GM12878 (cell line): ENCODE measurements around the gene S100A8. TPM values are rescaled to one million over a fixed set of nuclear protein-coding genes. Genes with fewer than 3 reads are reported as not detected.

Source experiments
- ATAC-seq: fragments of 200-7000 bp; cut with Tn5 transposase; 3 replicates; pipeline ENCODE4 v1.9.1; 2020; ENCODE audit warnings: mild to moderate bottlenecking, moderate library complexity
- BruUV-seq: library from RNA; stranded (reverse); fragments of 400-500 nt; replicated peaks from 2 replicates; lab custom pipeline; 2021; lab: Mats Ljungman, UMichigan
- CTCF ChIA-PET: fragments of 300-600 bp; sonication (Branson Sonifier 250); formaldehyde crosslinking; extraction: SDS; loops from one replicate; lab custom pipeline; 2021; ENCODE audit warnings: inconsistent platforms; lab: Yijun Ruan, JAX
- POLR2A ChIA-PET: fragments of 350-600 bp; formaldehyde crosslinking; extraction: SDS; loops from one replicate; lab custom pipeline; 2021; ENCODE audit warnings: inconsistent platforms; lab: Charles Lee
- RAD21 ChIA-PET: fragments of 300-600 bp; sonication (Branson Sonifier 250); formaldehyde crosslinking; loops from one replicate; lab custom pipeline; 2023; ENCODE audit warnings: antibody characterized with exemption; ENCODE audit not compliant: unreplicated experiment; lab: Charles Lee
- SMC1A ChIA-PET: fragments of 300-600 bp; sonication (Branson Sonifier 250); formaldehyde crosslinking; loops from one replicate; lab custom pipeline; 2023; ENCODE audit not compliant: unreplicated experiment, uncharacterized antibody; lab: Charles Lee
- DNase-seq: peaks from one replicate; pipeline ENCODE4 v3.0.0-alpha.2; 2011; ENCODE audit warnings: low read depth, low spot score
- FAIRE-seq: peaks from 3 replicates; lab custom pipeline; 2011; peaks lifted over from hg19 to GRCh38; lab: Jason Lieb, UNC
- H2AFZ ChIP-seq: 2 replicates; pipeline ENCODE4 v1.6.0; 2011; ENCODE audit warnings: low read depth, low read length, control low read depth; ENCODE audit not compliant: control insufficient read depth
- H3K27ac ChIP-seq: 2 replicates; pipeline ENCODE4 v1.5.1; 2011; ENCODE audit warnings: control low read depth; ENCODE audit not compliant: control insufficient read depth, insufficient read depth
- H3K27me3 ChIP-seq, 2 experiments: replicated peaks in 1 of 2; 2 replicates each; pipeline versions ENCODE4 v1.6.0 to v1.6.1; 2011; ENCODE audit warnings: low read length in 1 of 2; ENCODE audit not compliant: control insufficient read depth in 2 of 2, insufficient read depth in 2 of 2
- H3K36me3 ChIP-seq, 2 experiments: 2 replicates each; pipeline ENCODE4 v1.5.1; 2011; ENCODE audit warnings: low read length in 1 of 2; ENCODE audit not compliant: control insufficient read depth in 2 of 2, insufficient read depth in 2 of 2
- H3K4me1 ChIP-seq: 2 replicates; pipeline ENCODE4 v1.6.1; 2011; ENCODE audit warnings: mild to moderate bottlenecking, low read length, moderate library complexity, mixed read lengths; ENCODE audit not compliant: control insufficient read depth, insufficient read depth
- H3K4me2 ChIP-seq: 2 replicates; pipeline ENCODE4 v1.6.0; 2011; ENCODE audit warnings: control low read depth; ENCODE audit not compliant: control insufficient read depth, insufficient read depth
- H3K4me3 ChIP-seq: fragments of 200-600 bp; sonication (generic); 2 replicates; pipeline ENCODE4 v1.5.1; 2016
- H3K79me2 ChIP-seq: 2 replicates; pipeline ENCODE4 v1.6.0; 2011; ENCODE audit warnings: low read length; ENCODE audit not compliant: control insufficient read depth, insufficient read depth
- H3K9ac ChIP-seq: 2 replicates; pipeline ENCODE4 v1.8.0; 2011; ENCODE audit warnings: low read length, control low read depth, mixed read lengths; ENCODE audit not compliant: control insufficient read depth, insufficient read depth
- H3K9me3 ChIP-seq: replicated peaks from 3 replicates; pipeline ENCODE4 v1.5.1; 2011; ENCODE audit warnings: mild to moderate bottlenecking, low read length; ENCODE audit not compliant: control insufficient read depth, insufficient read depth
- H4K20me1 ChIP-seq: 2 replicates; pipeline ENCODE4 v1.6.0; 2011; ENCODE audit not compliant: control insufficient read depth, insufficient read depth
- CHD2 ChIP-seq: IDR thresholded peaks from 2 replicates; pipeline ENCODE4 v1.6.1; 2011; ENCODE audit warnings: low read depth, low read length, improper control_type of control experiment, borderline replicate concordance
- EZH2 ChIP-seq: IDR thresholded peaks from 2 replicates; pipeline ENCODE4 v1.6.1; 2012; ENCODE audit warnings: low read depth, mild to moderate bottlenecking, control low read depth, inconsistent platforms, low read length, borderline replicate concordance; ENCODE audit not compliant: control insufficient read depth
- FOXK2 ChIP-seq: fragments of 450-650 bp; IDR thresholded peaks from 2 replicates; pipeline ENCODE4 v1.6.1; 2017; ENCODE audit warnings: mild to moderate bottlenecking, moderate library complexity
- JUNB ChIP-seq: IDR thresholded peaks from 2 replicates; pipeline ENCODE4 v1.6.1; 2016; ENCODE audit warnings: antibody characterized with exemption, mild to moderate bottlenecking
- KAT2A ChIP-seq: conservative IDR thresholded peaks from 2 replicates; pipeline ENCODE4 v1.6.1; 2011; ENCODE audit warnings: low read depth, low read length; ENCODE audit not compliant: control insufficient read depth
- MEF2B ChIP-seq: fragments of 450-650 bp; IDR thresholded peaks from 2 replicates; pipeline ENCODE4 v1.6.1; 2018; ENCODE audit warnings: mild to moderate bottlenecking, moderate library complexity; ENCODE audit not compliant: partially characterized antibody, poor library complexity, severe bottlenecking
- NFIC ChIP-seq: IDR thresholded peaks from 2 replicates; pipeline ENCODE4 v1.6.1; 2012; ENCODE audit warnings: low read depth, mild to moderate bottlenecking, inconsistent platforms, low read length, moderate library complexity
- RBBP5 ChIP-seq: fragments of 200-600 bp; sonication (generic); conservative IDR thresholded peaks from 2 replicates; pipeline ENCODE4 v1.6.1; 2016
- RUNX3 ChIP-seq: IDR thresholded peaks from 2 replicates; pipeline ENCODE4 v1.6.1; 2012; ENCODE audit warnings: low read length, inconsistent platforms
- SREBF1 ChIP-seq: IDR thresholded peaks from 2 replicates; pipeline ENCODE4 v1.6.1; 2012; ENCODE audit warnings: mild to moderate bottlenecking, low read length
- WGBS: methylation state at CpG from one replicate; pipeline ENCODE4 v1.1.6; 2016; ENCODE audit warnings: low lambda C conversion rate; ENCODE audit not compliant: insufficient replicate concordance, insufficient coverage; ENCODE audit errors: missing lambda C conversion rate; 5-methylcytosine and 5-hydroxymethylcytosine counted together
- in situ Hi-C: fragments of 300-500 bp; cut with MboI; formaldehyde crosslinking; loops from 9 replicates; pipeline ENCODE4 v1.14.3; 2018; ENCODE audit warnings: mixed read lengths
- intact Hi-C: fragments of 100-400 bp; cut with micrococcal nuclease; formaldehyde crosslinking; loops from one replicate; pipeline ENCODE4 v1.14.2; 2022; ENCODE audit not compliant: unreplicated experiment
- polyA plus RNA-seq, 11 experiments: library from polyadenylated mRNA; depleted of rRNA in 4 of 11; unstranded in 6 of 11; stranded (reverse) in 5 of 11; fragments of >200 nt; fragmentation: Nextera tagmentation in 4 of 11; fragmentation: Illumina TruSeq in 1 of 11; extraction: Ambion mirVana in 4 of 11; extraction: Trizol in 1 of 11; gene quantifications; 1 replicate in 1 of 11; 2 replicates in 10 of 11; pipeline versions ENCODE4 v1.2.1 to v1.2.3, GENCODE V29; 2011 to 2016; ENCODE audit warnings: inconsistent platforms in 2 of 11, missing spikeins in 2 of 11, low read depth in 1 of 11
- total RNA-seq, 4 experiments: library from RNA; depleted of rRNA in 3 of 4; stranded (reverse); fragments of >200 nt in 3 of 4; fragmentation: Illumina TruSeq in 1 of 4; extraction: Trizol in 1 of 4; gene quantifications; 2 replicates each; pipeline versions ENCODE4 v1.2.1 to v1.2.3, GENCODE V29; 2013 to 2021
- TF ChIP-seq, protein P1 (sequence below): IDR thresholded peaks from 2 replicates; pipeline ENCODE4 v1.6.1; 2011; ENCODE audit warnings: mild to moderate bottlenecking, low read depth, low read length, moderate library complexity; ENCODE audit not compliant: insufficient replicate concordance
- TF ChIP-seq, protein P2 (sequence below): IDR thresholded peaks from 2 replicates; pipeline ENCODE4 v1.6.1; 2012; ENCODE audit warnings: mild to moderate bottlenecking, low read depth, low read length
- TF ChIP-seq, protein P3 (sequence below): fragments of 150-350 bp; IDR thresholded peaks from 2 replicates; pipeline ENCODE4 v1.6.1; 2014; ENCODE audit warnings: mild to moderate bottlenecking, low read depth, low read length
- TF ChIP-seq, protein P4 (sequence below): IDR thresholded peaks from 2 replicates; pipeline ENCODE4 v1.6.1; 2011; ENCODE audit warnings: low read depth, low read length, improper control_type of control experiment, borderline replicate concordance
- TF ChIP-seq, protein P5 (sequence below): fragments of 150-350 bp; IDR thresholded peaks from 2 replicates; pipeline ENCODE4 v1.6.1; 2016; ENCODE audit warnings: low read depth, low read length

The S100A8 gene
- total and polyA plus RNA-seq, 10 of the 15 experiments (the other 5 are each of a cell fraction or from before 2014, with no cell fraction given), result 0.28 TPM; not detected in 9

DNA sequence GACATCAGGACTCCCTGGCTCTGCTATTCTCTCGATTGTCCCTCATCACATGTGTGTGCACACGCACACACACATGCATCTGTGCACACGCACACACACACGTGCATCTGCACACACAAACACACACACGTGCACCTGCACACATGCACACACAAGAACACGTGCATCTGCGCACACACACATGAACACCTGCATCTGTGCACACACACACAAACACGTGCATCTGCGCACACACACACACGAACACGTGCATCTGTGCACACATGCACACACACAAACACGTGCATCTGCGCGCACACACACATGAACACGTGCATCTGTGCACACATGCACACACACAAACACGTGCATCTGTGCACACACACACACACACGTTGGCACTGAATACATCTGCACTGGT lies 40.1 kb upstream of the S100A8 start:
- Histone ChIP-seq H3K9ac (no peak overlapping the region), H3K79me2 (no peaks in the 10 kb centered on the region), H3K4me1 (no peaks in the 10 kb centered on the region), H3K36me3 (no peaks in the 10 kb centered on the region), H3K4me2 (no peak overlapping the region), H3K4me3 (no peak overlapping the region), H2AFZ (no peak overlapping the region), H3K27me3 (no peaks in the 10 kb centered on the region; a peak in 2 of 4 replicates), H3K27ac (no peak overlapping the region), H3K9me3 (no peaks in the 10 kb centered on the region), H4K20me1 (no peaks in the 10 kb centered on the region)
- no peak for ATAC-seq
- intact Hi-C loops, result no loop called here
- POLR2A ChIA-PET, result no interaction called here
- no peak for DNase-seq
- SMC1A ChIA-PET, result no interaction called here
- CTCF ChIA-PET, result no interaction called here
- FAIRE-seq, result no peak
- in situ Hi-C loops, result no loop called here
- WGBS, result 32% methylated on average over 17 of the region's 17 CpGs
- RAD21 ChIA-PET, result no interaction called here
- BruUV-seq, result no TSS peak
- TF ChIP-seq RBBP5 (no peak), KAT2A (no peak), FOXK2 (no peak), EZH2 (no peak), JUNB (no peak), MEF2B (no peak), NFIC (no peak), CHD2 (no peak), RUNX3 (no peak), SREBF1 (no peak)
- TF ChIP-seq, protein P1, sequence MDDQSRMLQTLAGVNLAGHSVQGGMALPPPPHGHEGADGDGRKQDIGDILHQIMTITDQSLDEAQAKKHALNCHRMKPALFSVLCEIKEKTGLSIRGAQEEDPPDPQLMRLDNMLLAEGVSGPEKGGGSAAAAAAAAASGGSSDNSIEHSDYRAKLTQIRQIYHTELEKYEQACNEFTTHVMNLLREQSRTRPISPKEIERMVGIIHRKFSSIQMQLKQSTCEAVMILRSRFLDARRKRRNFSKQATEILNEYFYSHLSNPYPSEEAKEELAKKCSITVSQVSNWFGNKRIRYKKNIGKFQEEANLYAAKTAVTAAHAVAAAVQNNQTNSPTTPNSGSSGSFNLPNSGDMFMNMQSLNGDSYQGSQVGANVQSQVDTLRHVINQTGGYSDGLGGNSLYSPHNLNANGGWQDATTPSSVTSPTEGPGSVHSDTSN, result no peak
- TF ChIP-seq, protein P2, sequence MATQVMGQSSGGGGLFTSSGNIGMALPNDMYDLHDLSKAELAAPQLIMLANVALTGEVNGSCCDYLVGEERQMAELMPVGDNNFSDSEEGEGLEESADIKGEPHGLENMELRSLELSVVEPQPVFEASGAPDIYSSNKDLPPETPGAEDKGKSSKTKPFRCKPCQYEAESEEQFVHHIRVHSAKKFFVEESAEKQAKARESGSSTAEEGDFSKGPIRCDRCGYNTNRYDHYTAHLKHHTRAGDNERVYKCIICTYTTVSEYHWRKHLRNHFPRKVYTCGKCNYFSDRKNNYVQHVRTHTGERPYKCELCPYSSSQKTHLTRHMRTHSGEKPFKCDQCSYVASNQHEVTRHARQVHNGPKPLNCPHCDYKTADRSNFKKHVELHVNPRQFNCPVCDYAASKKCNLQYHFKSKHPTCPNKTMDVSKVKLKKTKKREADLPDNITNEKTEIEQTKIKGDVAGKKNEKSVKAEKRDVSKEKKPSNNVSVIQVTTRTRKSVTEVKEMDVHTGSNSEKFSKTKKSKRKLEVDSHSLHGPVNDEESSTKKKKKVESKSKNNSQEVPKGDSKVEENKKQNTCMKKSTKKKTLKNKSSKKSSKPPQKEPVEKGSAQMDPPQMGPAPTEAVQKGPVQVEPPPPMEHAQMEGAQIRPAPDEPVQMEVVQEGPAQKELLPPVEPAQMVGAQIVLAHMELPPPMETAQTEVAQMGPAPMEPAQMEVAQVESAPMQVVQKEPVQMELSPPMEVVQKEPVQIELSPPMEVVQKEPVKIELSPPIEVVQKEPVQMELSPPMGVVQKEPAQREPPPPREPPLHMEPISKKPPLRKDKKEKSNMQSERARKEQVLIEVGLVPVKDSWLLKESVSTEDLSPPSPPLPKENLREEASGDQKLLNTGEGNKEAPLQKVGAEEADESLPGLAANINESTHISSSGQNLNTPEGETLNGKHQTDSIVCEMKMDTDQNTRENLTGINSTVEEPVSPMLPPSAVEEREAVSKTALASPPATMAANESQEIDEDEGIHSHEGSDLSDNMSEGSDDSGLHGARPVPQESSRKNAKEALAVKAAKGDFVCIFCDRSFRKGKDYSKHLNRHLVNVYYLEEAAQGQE, result no peak
- TF ChIP-seq, protein P3, sequence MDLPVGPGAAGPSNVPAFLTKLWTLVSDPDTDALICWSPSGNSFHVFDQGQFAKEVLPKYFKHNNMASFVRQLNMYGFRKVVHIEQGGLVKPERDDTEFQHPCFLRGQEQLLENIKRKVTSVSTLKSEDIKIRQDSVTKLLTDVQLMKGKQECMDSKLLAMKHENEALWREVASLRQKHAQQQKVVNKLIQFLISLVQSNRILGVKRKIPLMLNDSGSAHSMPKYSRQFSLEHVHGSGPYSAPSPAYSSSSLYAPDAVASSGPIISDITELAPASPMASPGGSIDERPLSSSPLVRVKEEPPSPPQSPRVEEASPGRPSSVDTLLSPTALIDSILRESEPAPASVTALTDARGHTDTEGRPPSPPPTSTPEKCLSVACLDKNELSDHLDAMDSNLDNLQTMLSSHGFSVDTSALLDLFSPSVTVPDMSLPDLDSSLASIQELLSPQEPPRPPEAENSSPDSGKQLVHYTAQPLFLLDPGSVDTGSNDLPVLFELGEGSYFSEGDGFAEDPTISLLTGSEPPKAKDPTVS, result no peak
- TF ChIP-seq, protein P4, sequence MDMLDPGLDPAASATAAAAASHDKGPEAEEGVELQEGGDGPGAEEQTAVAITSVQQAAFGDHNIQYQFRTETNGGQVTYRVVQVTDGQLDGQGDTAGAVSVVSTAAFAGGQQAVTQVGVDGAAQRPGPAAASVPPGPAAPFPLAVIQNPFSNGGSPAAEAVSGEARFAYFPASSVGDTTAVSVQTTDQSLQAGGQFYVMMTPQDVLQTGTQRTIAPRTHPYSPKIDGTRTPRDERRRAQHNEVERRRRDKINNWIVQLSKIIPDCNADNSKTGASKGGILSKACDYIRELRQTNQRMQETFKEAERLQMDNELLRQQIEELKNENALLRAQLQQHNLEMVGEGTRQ, result no peak
- TF ChIP-seq, protein P5, sequence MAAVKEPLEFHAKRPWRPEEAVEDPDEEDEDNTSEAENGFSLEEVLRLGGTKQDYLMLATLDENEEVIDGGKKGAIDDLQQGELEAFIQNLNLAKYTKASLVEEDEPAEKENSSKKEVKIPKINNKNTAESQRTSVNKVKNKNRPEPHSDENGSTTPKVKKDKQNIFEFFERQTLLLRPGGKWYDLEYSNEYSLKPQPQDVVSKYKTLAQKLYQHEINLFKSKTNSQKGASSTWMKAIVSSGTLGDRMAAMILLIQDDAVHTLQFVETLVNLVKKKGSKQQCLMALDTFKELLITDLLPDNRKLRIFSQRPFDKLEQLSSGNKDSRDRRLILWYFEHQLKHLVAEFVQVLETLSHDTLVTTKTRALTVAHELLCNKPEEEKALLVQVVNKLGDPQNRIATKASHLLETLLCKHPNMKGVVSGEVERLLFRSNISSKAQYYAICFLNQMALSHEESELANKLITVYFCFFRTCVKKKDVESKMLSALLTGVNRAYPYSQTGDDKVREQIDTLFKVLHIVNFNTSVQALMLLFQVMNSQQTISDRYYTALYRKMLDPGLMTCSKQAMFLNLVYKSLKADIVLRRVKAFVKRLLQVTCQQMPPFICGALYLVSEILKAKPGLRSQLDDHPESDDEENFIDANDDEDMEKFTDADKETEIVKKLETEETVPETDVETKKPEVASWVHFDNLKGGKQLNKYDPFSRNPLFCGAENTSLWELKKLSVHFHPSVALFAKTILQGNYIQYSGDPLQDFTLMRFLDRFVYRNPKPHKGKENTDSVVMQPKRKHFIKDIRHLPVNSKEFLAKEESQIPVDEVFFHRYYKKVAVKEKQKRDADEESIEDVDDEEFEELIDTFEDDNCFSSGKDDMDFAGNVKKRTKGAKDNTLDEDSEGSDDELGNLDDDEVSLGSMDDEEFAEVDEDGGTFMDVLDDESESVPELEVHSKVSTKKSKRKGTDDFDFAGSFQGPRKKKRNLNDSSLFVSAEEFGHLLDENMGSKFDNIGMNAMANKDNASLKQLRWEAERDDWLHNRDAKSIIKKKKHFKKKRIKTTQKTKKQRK, result no peak
